ENCODE data around the gene B3GNT9.

- TF ChIP-seq CTCF (IDR thresholded peaks at IDR 0.05), result peak in 1 of 6 experiments; percentile 8
- TF ChIP-seq POLR2A (IDR thresholded peaks at IDR 0.05), result no peak
Measured at GRCh38 chr16:67150047-67150832, 558 bp downstream of the B3GNT9 start.
